ENCODE measurements around the gene SDHC.
"Not testable (repeated sequence)": the region's sequence is repeated elsewhere in the genome, so short reads cannot be mapped to it uniquely, and the experiment has no call there.

SDHC gene

DNA sequence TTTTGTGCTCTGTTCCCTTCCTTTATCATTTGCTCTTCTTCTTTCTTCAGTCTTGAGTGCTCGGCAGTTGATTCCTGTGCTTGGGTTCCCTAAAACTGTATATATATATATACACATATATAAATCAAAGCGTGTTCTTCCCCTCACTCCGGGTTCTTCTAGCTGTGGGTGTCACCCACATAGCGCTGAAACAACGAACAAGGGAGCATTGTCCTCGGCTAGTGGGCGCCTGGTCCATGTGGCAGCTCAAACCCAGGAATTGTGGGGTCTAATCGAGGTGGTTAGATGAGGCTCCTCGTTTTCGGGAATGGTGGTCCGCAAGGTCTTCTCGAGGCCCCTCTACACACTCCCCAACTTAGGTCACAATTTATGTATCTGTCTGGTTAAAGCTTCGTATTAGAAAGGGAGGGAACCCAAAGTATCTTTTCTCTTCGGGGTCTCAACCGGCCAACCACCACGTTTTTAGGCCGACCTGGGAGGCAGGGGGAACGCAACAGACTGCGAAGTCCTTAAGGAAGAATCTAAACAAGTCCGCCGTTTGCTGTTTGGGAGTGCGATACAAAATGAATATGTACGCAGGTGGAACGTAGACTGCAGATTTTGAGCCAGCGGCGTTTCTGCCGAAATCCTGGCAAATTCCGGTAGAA, 504 bp upstream of the SDHC start:
- no peak for DNase-seq

DNA sequence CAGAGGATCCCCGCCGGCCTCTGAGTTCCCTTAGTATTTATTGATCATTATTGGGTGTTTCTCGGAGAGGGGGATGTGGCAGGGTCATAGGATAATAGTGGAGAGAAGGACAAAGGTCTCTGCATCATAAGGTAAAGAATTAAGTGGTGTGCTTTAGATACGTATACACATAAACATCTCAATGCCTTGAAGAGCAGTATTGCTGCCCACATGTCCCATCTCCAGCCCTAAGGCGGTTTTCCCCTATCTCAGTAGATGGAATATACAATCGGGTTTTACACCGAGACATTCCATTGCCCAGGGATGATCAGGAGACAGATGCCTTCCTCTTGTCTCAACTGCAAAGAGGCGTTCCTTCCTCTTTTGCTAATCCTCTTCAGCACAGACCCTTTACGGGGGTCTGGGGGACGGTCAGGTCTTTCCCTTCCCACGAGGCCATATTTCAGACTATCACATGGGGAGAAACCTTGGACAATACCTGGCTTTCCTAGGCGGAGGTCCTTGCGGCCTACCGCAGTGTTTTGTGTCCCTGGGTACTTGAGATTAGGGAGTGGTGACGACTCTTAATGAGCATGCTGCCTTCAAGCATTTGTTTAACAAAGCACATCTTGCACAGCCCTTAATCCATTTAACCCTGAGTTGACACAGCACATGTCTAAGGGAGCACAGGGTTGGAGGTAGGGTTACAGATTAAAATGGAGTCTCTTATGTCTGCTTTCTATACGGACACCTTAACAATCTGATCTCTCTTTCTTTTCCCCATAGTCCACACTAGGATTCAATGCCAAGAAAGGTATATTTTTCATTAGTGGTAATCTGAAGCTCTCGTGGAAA, 1.9 kb downstream of the SDHC start:
- not testable (repeated sequence) for DNase-seq

DNA sequence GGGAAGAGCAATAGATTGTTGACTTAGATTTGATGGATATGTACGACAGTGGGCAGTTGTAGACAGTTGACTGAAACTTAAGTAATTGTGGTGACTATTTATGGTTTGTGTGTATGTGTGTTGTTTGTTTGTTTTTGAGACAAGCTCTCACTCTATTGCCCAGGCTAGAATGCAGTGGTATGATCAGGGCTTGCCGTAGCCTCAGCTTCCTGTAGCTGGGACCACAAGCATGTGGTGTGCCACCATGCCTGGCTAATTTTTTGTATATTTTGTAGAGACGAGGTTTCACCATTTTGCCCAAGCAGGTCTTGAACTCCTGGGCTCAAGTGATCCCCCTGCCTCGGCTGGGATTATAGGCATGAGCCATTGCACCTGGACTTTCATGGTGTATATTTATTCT, 9.8 kb downstream of the SDHC start:
- no peak for DNase-seq

DNA sequence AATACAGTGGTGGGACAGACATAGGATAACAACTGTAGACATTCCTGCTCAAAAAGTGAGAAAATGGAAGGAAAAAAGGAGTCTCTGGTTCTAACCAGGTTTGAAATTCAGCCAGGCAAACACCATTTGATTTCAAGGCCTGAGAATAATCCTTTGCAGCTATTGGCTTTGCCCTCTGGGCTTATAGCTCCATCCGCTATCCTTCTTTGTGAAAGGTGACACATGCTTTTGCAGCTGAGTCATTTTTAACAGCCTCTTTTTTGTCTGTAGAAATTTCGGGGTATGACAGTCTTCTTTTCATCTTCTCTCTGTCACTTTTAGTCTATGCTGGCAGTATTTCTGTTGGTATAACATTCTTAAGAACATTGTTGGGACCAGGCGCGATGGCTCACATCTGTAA, 16.2 kb downstream of the SDHC start:
- DNase-seq = no peak

DNA sequence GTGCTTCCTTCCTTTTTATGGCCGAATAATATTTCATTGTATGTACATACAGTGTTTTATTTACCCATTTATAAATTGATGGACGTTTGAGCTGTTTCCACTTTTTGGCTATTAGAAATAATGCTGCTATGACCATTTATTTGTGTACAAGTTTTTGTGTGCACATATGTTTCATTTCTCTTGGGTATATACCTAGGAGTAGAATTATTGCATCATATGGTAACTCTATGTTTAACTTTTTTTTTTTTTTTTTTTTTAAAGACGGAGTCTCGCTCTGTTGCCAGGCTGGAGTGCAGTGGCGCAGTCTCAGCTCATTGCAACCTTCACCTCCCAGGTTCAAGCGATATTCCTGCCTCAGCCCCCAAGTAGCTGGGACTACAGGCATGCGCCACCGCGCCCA, 19.0 kb downstream of the SDHC start:
- DNase-seq = no peak

DNA sequence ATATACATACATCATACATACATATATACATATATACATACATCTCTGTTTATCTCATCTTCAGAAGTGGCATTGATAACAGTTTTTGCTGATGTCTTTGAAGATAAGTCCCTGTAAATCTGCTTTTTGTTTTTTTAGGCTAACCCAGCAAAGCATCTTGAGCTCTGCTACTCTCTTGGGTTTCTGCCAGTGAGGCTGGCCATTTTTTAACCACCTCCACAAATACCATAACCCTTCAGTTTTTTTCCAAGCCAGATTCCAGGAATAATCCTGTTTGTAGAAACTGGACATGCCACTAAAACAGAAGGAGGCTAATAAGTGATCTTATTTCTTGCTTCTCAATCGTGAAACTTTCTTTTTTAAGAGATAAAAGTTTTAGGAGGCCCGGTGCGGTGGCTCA, 21.6 kb downstream of the SDHC start:
- DNase-seq = no peak

DNA sequence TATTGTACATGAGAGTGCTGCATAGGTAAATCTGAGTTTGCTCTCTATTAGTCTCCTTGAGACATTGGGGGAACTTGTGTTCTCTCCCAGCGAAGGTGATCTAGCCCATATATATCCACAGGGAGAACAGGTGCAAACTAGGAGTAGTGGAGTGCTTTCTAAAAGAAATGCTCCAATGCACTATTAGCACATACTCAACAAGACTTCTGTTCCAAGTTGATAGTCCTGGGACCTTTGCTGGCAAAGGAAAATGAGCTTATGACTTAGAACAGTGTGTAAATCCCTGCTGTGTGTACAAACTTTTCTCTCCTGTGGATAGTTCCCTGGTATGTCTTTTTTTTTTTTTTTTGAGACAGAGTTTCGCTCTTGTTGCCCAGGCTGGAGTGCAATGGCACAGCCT, 28.0 kb downstream of the SDHC start:
- DNase-seq = no peak

DNA sequence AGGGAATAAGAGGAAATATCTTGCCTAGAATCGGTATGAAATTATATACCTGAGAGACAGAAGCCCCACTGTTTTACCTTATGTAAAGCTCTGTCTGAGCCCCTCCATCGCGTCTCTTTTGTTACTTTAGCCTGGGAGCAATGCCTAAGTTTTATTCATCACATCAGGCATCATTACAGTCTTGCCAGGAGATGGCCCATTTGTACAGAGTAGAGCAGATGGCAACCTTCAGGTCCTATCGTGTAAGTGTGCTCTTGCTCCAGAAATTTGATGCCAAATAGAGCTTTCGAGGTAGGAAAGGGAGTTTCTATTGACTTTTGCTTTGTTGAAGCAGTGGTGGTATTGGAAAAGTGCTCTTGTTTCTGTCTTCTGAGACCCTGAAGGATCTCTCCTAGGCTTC, 28.6 kb downstream of the SDHC start:
- DNase-seq = no peak

DNA sequence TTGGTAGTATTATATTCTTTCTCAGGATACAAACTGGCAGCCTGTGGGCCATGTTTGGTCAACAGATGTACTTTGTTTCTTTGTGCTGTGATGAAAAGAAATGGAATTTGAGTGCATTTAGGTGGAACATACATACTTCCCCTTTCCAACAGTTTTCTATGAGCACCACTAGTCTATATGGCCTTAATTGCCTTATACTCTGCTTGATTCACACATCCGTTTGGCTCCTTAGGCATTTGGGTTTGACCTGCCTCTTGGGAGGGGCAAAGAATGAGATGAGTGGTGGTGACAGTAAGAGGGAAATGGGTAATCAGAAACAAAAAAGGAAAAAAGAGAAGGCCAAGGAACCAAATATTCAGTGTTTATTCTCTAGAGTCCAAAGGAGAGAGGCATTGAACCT, 36.5 kb downstream of the SDHC start:
- no peak for DNase-seq

DNA sequence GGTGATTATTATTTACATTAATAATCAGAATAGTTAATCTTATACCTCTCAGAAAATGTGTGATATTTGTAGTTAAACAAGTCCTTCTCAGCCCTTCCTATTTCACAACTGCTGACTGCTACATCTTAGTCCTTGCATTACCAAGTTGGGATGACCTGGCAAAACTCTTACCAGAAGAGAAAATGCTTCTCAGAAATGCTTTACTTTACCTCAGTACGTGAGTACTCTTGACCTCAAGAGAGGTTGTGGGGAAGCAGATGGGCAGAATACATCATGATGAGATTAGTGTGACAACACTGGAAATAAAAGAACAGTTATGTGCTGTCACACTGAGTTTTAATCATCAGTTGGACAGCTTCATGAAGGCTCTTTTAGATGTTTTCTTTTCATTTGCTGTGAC, 37.3 kb downstream of the SDHC start:
- no peak for DNase-seq

DNA sequence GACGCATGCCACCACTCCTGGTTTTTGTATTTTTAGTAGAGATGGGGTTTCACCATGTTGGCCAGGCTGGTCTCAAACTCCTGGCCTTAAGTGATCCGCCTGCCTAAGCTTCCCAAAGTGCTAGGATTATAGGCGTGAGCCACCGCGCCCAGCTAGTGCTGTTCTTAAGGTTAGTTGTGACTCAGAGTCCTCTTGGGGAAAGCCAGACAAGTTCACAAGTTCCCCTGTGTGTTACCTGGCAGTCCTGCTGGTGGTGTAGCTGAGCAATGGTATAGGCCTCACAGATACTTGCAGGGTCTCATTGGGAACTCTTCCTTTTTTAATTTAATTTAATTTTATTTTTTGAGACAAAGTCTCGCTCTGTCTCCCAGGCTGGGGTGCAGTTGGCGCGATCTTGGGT, 42.9 kb downstream of the SDHC start:
- no peak for DNase-seq

DNA sequence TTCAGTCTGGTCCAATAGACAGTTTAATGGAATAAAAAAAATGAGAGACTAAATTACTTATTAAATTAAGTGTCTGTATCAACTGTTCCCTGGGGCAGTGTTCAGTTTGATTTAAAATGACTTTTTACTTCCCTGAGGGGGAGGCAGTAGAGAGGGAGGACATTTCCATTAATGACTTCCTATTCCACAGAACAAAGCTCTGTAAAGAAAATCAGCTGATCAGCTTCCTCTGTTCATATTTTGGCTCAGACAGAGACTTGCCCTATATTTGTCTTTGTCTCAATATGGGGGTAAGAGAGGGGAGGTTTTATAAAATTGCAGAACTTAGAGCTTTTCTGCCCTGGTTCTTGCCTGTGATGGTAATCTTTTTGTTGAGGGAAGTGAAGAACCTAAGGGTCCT, 45.1 kb downstream of the SDHC start:
- DNase-seq = no peak

DNA sequence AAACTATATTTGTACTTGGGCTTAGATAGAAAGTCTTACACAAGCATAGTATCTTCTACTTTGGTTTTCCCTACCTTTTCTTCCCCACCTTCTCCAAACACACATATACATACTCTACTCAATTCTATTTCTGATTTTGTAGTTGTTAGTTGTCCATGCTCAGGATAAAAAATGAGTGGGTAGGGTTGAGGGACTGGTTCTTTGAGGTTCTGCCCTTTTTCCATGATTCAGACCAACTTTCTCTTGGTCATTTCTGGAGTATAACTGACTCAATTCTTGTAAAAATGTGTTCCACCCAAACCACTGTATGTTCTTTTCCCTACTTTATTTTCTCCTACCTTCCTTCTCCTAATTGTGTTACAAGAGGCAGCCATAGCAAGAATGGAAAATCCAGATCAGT, 50.2 kb downstream of the SDHC start:
- no peak for DNase-seq

DNA sequence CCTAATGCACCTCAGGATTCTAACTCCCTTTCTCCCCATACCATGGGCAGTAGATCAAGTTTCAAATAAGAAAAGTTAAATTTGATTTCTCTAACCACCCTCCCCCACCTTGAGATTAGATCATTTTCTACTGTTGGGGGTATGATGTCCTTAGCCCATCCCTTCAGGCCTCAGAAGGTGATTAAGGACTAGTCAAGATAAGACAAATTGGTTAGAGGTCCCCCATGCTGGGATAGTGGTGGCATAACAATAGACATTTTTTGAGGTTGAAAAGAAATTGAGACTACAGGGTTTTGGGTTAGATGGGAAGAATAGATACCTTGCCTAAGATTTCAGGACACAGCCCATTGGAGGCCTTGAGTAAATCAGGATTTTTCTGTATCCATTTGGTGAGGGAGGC, 51.0 kb downstream of the SDHC start:
- DNase-seq = no peak

DNA sequence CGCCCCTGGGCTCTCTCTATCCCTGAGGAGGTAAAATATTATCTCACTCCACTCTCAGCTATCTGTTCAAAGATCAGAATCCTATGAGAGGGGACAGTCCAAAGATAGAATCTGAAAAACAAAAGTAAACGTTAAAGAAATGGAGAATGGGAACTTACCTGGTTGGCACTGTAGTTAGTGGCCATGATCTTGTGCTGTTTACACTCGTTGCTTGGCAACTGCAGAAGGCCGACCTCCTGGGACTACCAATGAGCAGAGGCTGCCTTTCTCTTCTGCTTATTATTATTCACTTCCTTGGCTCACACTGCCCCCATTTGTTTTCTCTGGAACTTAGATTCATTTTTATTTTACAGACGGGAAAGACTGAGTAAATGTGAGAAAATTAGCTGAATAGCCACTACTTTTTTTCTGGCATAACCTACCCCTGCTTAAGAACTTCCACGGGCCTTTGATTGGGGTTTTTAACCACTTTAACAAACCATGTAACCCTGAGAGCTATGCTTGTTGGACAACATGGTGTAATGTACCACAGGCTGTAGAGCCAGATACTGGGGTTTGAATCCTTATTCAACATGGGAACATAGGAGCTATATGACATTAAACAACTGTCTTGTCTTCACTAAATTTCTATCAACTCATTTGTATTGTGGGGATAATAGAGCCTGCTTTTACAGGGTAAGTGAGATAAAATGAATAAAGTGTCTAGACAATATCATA, 53.7 kb downstream of the SDHC start, which contains the start of gene CFAP126:
CFAP126 (minus strand) TSS at position 193 of the 717 bp plus-strand sequence; CDS start at position 185, 8 bp downstream.
- DNase-seq = peak; percentile 46

DNA sequence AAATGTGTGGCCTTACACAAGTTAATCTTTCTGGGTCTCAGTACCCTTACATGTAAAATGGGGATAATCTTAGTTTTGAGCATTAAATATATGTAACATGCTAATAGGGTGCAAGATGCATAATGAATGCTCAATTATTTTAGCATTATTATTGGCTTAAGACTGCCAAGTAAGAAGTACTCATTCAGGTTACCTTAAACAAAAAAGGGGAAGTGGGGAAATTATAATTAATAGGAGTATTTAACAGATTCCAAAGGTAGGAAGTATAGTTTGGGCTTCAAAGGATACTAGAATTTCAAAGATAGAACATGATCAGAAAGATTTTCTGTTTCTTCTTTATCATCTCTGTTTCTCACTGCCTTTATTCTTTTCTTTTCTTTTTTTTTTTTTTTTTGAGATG, 59.3 kb downstream of the SDHC start:
- no peak for DNase-seq

DNA sequence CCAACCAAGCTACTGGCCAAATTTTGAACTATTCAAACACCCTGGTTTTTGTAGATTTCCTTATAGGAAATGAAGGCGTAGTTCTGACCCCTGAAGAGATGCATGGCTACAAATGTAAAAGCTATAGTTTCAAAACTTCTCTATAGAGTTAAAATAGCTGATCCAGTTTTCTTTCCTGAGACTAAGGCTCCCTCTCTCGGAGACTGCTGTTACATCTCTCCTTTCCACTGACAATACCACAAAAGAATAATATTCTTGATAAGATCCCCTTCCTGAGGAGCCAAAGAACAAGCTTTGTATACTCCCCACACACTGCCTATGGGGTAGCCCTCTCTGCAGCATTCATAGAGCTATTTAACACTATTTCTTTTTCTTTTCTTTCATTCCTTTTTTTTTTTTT, 60.2 kb downstream of the SDHC start:
- DNase-seq = no peak

DNA sequence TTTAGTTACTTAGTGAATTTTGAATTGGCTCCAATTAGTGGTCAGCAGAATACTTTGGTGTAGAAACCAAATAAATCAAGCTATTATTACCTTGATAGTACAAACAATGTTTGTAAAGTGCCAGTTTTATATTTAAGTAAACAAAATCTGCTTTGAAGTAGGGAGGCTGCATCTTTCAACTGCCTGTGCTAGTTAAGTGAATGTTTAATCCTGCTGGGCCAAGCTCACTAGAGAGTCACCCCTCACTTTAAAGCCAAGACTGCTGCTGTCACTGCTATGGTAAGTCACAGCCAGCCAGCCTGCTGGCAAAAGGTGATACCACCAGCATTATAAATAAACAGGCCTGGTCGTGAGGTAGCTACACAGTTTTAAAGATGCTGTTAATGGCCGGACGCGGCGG, 63.8 kb downstream of the SDHC start:
- DNase-seq = no peak

DNA sequence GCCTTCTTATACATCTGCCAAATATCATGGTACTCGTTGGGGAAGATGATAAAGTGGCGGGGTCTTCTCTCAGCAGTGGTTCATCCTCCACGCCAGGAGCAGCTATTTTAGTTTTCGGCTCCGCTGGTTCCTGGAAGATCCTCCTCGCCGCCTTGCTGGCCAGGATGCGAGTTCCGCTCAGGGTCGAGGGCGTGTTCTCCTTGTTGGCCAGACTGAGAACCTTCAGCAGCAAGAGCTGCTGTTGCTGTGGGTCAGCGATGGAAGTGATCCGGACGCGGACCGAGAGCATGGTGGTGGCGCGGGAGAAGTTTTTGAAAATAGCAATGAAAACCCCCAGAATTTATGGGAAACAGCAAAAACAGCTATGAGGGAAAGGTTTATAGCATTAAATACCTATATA, 64.9 kb downstream of the SDHC start:
- DNase-seq = no peak

DNA sequence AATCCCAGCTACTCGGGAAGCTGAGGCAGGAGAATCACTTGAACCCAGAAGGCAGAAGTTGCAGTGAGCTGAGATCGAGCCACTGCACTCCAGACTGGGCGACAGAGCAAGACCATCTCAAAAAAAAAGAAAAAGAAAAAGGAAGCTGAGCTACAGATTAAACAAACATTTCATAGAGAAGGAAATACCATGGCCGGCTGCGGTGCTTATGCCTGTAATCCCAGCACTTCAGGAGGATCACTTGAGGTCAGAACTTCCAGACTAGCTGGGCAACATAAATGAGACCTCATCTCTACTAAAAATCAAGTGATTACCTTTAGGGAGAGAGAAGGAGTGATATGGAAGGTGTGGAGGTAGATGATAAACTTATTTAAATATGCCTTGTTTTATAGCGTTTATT, 67.5 kb downstream of the SDHC start:
- no peak for DNase-seq

DNA sequence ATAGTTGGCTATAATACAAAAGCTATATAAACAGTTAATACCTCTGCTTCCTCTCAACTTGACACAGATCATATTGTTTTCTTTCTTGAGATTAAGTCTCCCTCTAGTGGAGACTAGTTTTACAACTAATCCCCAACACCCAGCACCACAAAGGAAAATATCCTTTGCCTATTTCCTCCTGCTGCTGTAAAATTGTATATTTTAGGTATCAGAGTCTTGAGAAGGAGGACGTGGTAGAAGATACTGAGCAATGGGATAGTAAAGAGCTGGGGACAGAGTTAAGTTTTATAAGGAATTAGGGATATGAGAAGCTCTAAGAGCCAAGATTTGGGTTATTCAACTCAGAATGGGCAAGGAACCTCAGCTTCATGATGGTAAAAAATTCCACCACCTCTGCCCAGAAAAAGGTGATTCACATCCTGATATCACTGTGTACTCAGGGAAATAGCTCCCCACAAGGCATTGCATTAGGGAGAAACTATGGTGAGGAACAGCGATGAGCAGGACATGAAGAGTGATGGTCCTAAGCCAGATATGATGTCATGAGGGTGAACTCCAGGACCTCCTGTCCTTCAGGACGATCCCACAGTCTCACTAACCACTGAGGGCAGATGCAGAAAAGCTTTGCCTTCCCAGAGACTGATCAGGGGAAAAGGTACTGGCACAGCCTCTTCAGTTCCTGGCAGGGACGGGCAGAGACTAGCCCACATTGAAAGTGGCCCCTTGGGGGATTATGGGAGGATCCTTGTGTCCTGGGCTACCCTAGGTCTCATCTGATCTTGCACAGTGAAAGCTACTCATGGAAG, 68.2 kb downstream of the SDHC start:
- DNase-seq = no peak

DNA sequence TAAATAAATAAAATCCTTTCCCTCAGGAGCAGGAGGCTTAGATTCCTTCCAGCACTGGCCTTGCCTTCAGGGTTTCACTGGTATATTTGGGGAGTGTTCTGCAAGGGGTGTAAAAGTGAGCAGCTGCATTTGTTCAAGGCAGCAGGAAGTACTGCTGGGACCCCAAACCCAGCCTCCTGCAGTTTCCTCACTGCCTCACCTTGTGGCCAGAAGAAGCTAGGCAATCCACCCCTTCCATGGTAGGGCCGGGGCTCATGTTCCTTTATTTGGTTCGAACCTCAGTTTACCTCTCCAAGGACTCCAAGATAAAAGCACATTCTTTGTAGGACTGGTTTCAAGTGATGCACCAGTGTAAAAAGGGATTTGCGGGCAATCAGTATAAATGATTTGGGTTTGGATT, 74.5 kb downstream of the SDHC start:
- no peak for DNase-seq

DNA sequence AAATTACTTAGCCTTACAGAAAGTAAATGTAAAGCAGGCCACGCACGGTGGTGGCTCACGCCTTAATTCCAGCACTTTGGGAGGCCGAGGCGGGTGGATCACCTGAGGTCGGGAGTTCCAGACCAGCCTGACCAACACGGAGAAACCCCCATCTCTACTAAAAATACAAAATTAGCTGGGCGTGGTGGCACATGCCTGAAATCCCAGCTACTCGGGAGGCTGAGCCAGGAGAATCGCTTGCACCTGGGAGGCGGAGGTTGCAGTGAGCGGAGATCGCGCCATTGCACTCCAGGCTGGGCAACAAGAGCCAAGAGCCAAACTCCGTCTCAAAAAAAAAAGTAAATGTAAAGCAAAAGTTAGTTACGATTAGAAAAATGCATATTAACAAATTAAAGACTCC, 75.0 kb downstream of the SDHC start:
- not testable (repeated sequence) for DNase-seq
